Measurements from ENCODE around the gene CCN5. TPM values are rescaled to one million over a fixed set of nuclear protein-coding genes. Genes with fewer than 3 reads are reported as not detected.

Gene CCN5
- total RNA-seq, 1 donor from 2014 or later, result not detected

- Histone ChIP-seq H3K27me3 (no peaks in the 10 kb centered on the region), H3K4me3 (no peak overlapping the region), H3K9me3 (ENCODE audit: low read depth) (no peaks in the 10 kb centered on the region), H3K79me2 (ENCODE audit: low read depth) (no peaks in the 10 kb centered on the region), H3K9ac (no peak overlapping the region), H3K4me2 (no peak overlapping the region), H3K36me3 (no peaks in the 10 kb centered on the region), H2AFZ (replicated peaks) (no peak overlapping the region), H3F3A (ENCODE audit: low read depth) (peaks cover 4% of the 10 kb centered on the region), H3K27ac (no peak overlapping the region), H3K4me1 (peaks cover 8% of the 10 kb centered on the region), H4K20me1 (ENCODE audit: low read depth) (no peaks in the 10 kb centered on the region)
- H3K36me3 Mint-ChIP-seq, result no peaks in the 10 kb centered on the region
- H3K27ac Mint-ChIP-seq, result no peak overlapping the region
- H3K9me3 Mint-ChIP-seq, result no peaks in the 10 kb centered on the region
- H3K4me3 Mint-ChIP-seq, result no peak overlapping the region
- H3K4me1 Mint-ChIP-seq, result peaks cover 17% of the 10 kb centered on the region
- no peak for DNase-seq (ENCODE audit: low spot score)
- TF ChIP-seq EZH2phosphoT487 (IDR thresholded peaks at IDR 0.05) (no peak), CTCF (IDR thresholded peaks at IDR 0.05) (no peak), EZH2 (IDR thresholded peaks at IDR 0.05) (no peak)
- H3K27me3 Mint-ChIP-seq (ENCODE audit: insufficient read depth, low read depth), result peaks cover 5% of the 10 kb centered on the region
Observed at GRCh38 chr20:44709797-44710196, 5.4 kb upstream of the CCN5 start.

GRCh38 chr20:44711237-44711636 lies 3.9 kb upstream of the CCN5 start:
- Histone ChIP-seq H3K27me3 (no peaks in the 10 kb centered on the region), H3K36me3 (no peaks in the 10 kb centered on the region), H4K20me1 (ENCODE audit: low read depth) (no peaks in the 10 kb centered on the region), H3K9me3 (ENCODE audit: low read depth) (no peaks in the 10 kb centered on the region), H3K9ac (no peak overlapping the region), H3K79me2 (ENCODE audit: low read depth) (no peaks in the 10 kb centered on the region), H3K4me2 (no peak overlapping the region), H3K4me1 (peaks cover 8% of the 10 kb centered on the region), H3K4me3 (no peak overlapping the region), H3K27ac (no peak overlapping the region), H2AFZ (replicated peaks) (no peak overlapping the region), H3F3A (ENCODE audit: low read depth) (peaks cover 4% of the 10 kb centered on the region)
- no peak for TF ChIP-seq EZH2 (IDR thresholded peaks at IDR 0.05)
- TF ChIP-seq CTCF (IDR thresholded peaks at IDR 0.05), result no peak
- no peak for TF ChIP-seq EZH2phosphoT487 (IDR thresholded peaks at IDR 0.05)
- Mint-ChIP-seq H3K27ac (peak overlapping the region; percentile 85), H3K4me1 (peaks cover 10% of the 10 kb centered on the region), H3K36me3 (no peaks in the 10 kb centered on the region), H3K4me3 (no peak overlapping the region), H3K27me3 (ENCODE audit: insufficient read depth, low read depth) (peaks cover 9% of the 10 kb centered on the region), H3K9me3 (no peaks in the 10 kb centered on the region)
- no peak for DNase-seq (ENCODE audit: low spot score)

- H3K4me2 ChIP-seq, result no peak overlapping the region
- no peak overlapping the region for H3K4me3 ChIP-seq
- no peaks in the 10 kb centered on the region for H3K79me2 ChIP-seq (ENCODE audit: low read depth)
- no peak overlapping the region for H3K9ac ChIP-seq
- H3K27ac ChIP-seq, result no peak overlapping the region
- Mint-ChIP-seq H3K27ac (no peak overlapping the region), H3K9me3 (no peaks in the 10 kb centered on the region), H3K4me3 (no peak overlapping the region), H3K27me3 (ENCODE audit: insufficient read depth, low read depth) (peaks cover 9% of the 10 kb centered on the region), H3K4me1 (no peaks in the 10 kb centered on the region), H3K36me3 (no peaks in the 10 kb centered on the region)
- no peaks in the 10 kb centered on the region for H3F3A ChIP-seq (ENCODE audit: low read depth)
- H3K36me3 ChIP-seq, result no peaks in the 10 kb centered on the region
- no peak for TF ChIP-seq CTCF (IDR thresholded peaks at IDR 0.05)
- no peak for TF ChIP-seq EZH2phosphoT487 (IDR thresholded peaks at IDR 0.05)
- no peak for TF ChIP-seq EZH2 (IDR thresholded peaks at IDR 0.05)
- no peak overlapping the region for H2AFZ ChIP-seq (replicated peaks)
- H3K27me3 ChIP-seq, result no peaks in the 10 kb centered on the region
- no peaks in the 10 kb centered on the region for H4K20me1 ChIP-seq (ENCODE audit: low read depth)
- no peaks in the 10 kb centered on the region for H3K4me1 ChIP-seq
- DNase-seq (ENCODE audit: low spot score), result no peak
- no peaks in the 10 kb centered on the region for H3K9me3 ChIP-seq (ENCODE audit: low read depth)
Observed at GRCh38 chr20:44714102-44714700, 968 bp upstream of the CCN5 start.

All from neural progenitor cell (in vitro differentiated cells).